GM18507 (cell line): ENCODE results near the gene TTC9B.

ENCODE experiments used
- DNase-seq: peaks from one replicate; pipeline ENCODE4 v3.0.0; 2011; ENCODE audit warnings: low read depth; ENCODE audit not compliant: insufficient read length; ENCODE audit errors: extremely low spot score
- FAIRE-seq: peaks from 2 replicates; lab custom pipeline; 2011; peaks lifted over from hg19 to GRCh38; lab: Jason Lieb, UNC

TTC9B gene

GRCh38 chr19:40234429-40235237, 16.4 kb upstream of the TTC9B start:
- DNase-seq (no peak), FAIRE-seq (no peak)

GRCh38 chr19:40233811-40234389, 15.7 kb upstream of the TTC9B start:
- FAIRE-seq, result no peak

GRCh38 chr19:40232949-40233810, 15.0 kb upstream of the TTC9B start:
- FAIRE-seq, result no peak
- no peak for DNase-seq

More at GRCh38 chr19:40233811-40234389, 15.7 kb upstream of the TTC9B start:
- DNase-seq, result no peak

GRCh38 chr19:40232479-40232878, 14.3 kb upstream of the TTC9B start:
- FAIRE-seq (no peak), DNase-seq (no peak)

GRCh38 chr19:40231544-40232424, 13.6 kb upstream of the TTC9B start:
- DNase-seq, result no peak
- no peak for FAIRE-seq

- FAIRE-seq (no peak), DNase-seq (no peak)
Observed at GRCh38 chr19:40231057-40231456, 12.9 kb upstream of the TTC9B start.

- FAIRE-seq, result no peak
- no peak for DNase-seq
Observed at GRCh38 chr19:40229926-40230417, 11.8 kb upstream of the TTC9B start.

GRCh38 chr19:40229484-40229883, 11.3 kb upstream of the TTC9B start:
- FAIRE-seq, result no peak
- DNase-seq, result no peak

GRCh38 chr19:40228863-40229262, 10.7 kb upstream of the TTC9B start:
- FAIRE-seq, result no peak

GRCh38 chr19:40228346-40228745, 10.2 kb upstream of the TTC9B start:
- DNase-seq (no peak), FAIRE-seq (no peak)

More at GRCh38 chr19:40228863-40229262, 10.7 kb upstream of the TTC9B start:
- no peak for DNase-seq

- DNase-seq (no peak), FAIRE-seq (no peak)
Observed at GRCh38 chr19:40225440-40226305, 7.5 kb upstream of the TTC9B start.

- no peak for DNase-seq
- FAIRE-seq, result no peak
Observed at GRCh38 chr19:40224342-40225150, 6.4 kb upstream of the TTC9B start.

- no peak for DNase-seq
- no peak for FAIRE-seq
Observed at GRCh38 chr19:40223135-40223822, 5.1 kb upstream of the TTC9B start.

GRCh38 chr19:40221858-40222619, 3.9 kb upstream of the TTC9B start:
- FAIRE-seq (peak; percentile 84), DNase-seq (peak; percentile 91)

GRCh38 chr19:40220674-40221073, 2.5 kb upstream of the TTC9B start:
- no peak for FAIRE-seq
- DNase-seq, result no peak

- FAIRE-seq (no peak), DNase-seq (no peak)
Observed at GRCh38 chr19:40219721-40220276, 1.6 kb upstream of the TTC9B start.
